ENCODE data around the gene FAM124A. TPM values are rescaled to one million over a fixed set of nuclear protein-coding genes. Genes with fewer than 3 reads are reported as not detected.

The FAM124A gene
- total and polyA plus RNA-seq, 10 of the 15 experiments (the other 5 are each of a cell fraction or from before 2014, with no cell fraction given) = not detected

DNA sequence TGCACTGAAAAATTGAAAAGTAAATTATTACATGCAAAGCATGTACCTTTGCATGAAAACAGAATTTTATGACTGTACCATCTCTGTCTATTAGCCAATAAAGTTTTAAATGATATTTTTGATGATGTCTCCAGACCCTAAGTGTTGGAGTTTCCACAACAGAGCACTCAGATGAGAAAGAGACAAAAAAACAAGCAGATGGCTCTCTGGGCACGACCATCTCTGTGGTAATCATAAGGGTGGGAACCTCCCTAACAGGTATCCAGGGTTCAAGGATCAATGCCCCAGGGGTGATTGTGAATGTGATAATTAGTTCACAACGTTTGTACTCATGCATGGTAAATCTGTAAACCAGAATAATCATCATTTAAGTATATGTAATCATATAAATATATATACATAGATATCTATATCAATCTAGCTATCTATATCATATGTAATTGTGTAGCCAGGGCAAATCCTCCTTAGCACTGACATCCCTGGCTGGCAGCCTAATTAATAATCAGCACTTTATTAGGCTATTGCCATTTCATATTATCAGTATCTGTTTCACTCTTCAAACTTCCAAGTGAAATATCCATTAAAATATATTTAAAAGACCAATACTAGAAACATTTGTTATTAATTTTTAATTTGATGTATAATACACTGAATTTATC lies 41.2 kb upstream of the FAM124A start:
- Histone ChIP-seq H3K9ac (ENCODE audit: control insufficient read depth, insufficient read depth, low read length) (no peak overlapping the region), H3K9me3 (replicated peaks; ENCODE audit: control insufficient read depth, insufficient read depth, low read length) (no peaks in the 10 kb centered on the region), H3K27me3 (replicated peaks in 1 of 2; ENCODE audit: control insufficient read depth in 2 of 2, insufficient read depth in 2 of 2, low read length in 1 of 2) (no peaks in the 10 kb centered on the region), H4K20me1 (ENCODE audit: control insufficient read depth, insufficient read depth) (no peaks in the 10 kb centered on the region), H3K4me1 (ENCODE audit: control insufficient read depth, insufficient read depth, low read length) (no peaks in the 10 kb centered on the region), H3K27ac (ENCODE audit: control insufficient read depth, insufficient read depth) (no peak overlapping the region), H3K4me3 (no peak overlapping the region), H3K4me2 (ENCODE audit: control insufficient read depth, insufficient read depth) (no peak overlapping the region), H2AFZ (ENCODE audit: control insufficient read depth, low read depth, low read length) (no peak overlapping the region), H3K79me2 (ENCODE audit: control insufficient read depth, insufficient read depth, low read length) (no peaks in the 10 kb centered on the region), H3K36me3 (ENCODE audit: control insufficient read depth in 2 of 2, insufficient read depth in 2 of 2, low read length in 1 of 2) (no peaks in the 10 kb centered on the region)
- TF ChIP-seq RFX5 (IDR thresholded peaks at IDR 0.05; ENCODE audit: low read depth, low read length) = no peak
- TF ChIP-seq, protein P1, sequence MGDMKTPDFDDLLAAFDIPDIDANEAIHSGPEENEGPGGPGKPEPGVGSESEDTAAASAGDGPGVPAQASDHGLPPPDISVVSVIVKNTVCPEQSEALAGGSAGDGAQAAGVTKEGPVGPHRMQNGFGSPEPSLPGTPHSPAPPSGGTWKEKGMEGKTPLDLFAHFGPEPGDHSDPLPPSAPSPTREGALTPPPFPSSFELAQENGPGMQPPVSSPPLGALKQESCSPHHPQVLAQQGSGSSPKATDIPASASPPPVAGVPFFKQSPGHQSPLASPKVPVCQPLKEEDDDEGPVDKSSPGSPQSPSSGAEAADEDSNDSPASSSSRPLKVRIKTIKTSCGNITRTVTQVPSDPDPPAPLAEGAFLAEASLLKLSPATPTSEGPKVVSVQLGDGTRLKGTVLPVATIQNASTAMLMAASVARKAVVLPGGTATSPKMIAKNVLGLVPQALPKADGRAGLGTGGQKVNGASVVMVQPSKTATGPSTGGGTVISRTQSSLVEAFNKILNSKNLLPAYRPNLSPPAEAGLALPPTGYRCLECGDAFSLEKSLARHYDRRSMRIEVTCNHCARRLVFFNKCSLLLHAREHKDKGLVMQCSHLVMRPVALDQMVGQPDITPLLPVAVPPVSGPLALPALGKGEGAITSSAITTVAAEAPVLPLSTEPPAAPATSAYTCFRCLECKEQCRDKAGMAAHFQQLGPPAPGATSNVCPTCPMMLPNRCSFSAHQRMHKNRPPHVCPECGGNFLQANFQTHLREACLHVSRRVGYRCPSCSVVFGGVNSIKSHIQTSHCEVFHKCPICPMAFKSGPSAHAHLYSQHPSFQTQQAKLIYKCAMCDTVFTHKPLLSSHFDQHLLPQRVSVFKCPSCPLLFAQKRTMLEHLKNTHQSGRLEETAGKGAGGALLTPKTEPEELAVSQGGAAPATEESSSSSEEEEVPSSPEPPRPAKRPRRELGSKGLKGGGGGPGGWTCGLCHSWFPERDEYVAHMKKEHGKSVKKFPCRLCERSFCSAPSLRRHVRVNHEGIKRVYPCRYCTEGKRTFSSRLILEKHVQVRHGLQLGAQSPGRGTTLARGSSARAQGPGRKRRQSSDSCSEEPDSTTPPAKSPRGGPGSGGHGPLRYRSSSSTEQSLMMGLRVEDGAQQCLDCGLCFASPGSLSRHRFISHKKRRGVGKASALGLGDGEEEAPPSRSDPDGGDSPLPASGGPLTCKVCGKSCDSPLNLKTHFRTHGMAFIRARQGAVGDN (IDR thresholded peaks at IDR 0.05) = no peak
- no peak for TF ChIP-seq RB1 (IDR thresholded peaks at IDR 0.05; ENCODE audit: borderline replicate concordance)
- TF ChIP-seq, protein P2, sequence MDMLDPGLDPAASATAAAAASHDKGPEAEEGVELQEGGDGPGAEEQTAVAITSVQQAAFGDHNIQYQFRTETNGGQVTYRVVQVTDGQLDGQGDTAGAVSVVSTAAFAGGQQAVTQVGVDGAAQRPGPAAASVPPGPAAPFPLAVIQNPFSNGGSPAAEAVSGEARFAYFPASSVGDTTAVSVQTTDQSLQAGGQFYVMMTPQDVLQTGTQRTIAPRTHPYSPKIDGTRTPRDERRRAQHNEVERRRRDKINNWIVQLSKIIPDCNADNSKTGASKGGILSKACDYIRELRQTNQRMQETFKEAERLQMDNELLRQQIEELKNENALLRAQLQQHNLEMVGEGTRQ (IDR thresholded peaks at IDR 0.05; ENCODE audit: borderline replicate concordance, low read depth, low read length) = no peak
- TF ChIP-seq RCOR1 (conservative IDR thresholded peaks at IDR 0.05; ENCODE audit: low read depth, low read length) = no peak
- no peak for TF ChIP-seq TCF7 (IDR thresholded peaks at IDR 0.05; ENCODE audit: borderline replicate concordance)
- no peak for TF ChIP-seq FOS (IDR thresholded peaks at IDR 0.05; ENCODE audit: borderline replicate concordance, extremely low read depth, insufficient read length)
- no peak for TF ChIP-seq KLF5 (IDR thresholded peaks at IDR 0.05; ENCODE audit: partially characterized antibody)
- TF ChIP-seq POU2F2 (IDR thresholded peaks at IDR 0.05; ENCODE audit: borderline replicate concordance, low read depth, low read length) = no peak
- TF ChIP-seq NBN (IDR thresholded peaks at IDR 0.05) = no peak
- no peak for TF ChIP-seq IKZF1 (conservative IDR thresholded peaks at IDR 0.05)
- no peak for TF ChIP-seq SREBF2 (IDR thresholded peaks at IDR 0.05; ENCODE audit: low read length)
- no peak for FAIRE-seq
- WGBS (ENCODE audit: insufficient coverage, insufficient replicate concordance, low lambda C conversion rate, missing lambda C conversion rate) = 2% methylated on average over 2 of the region's 2 CpGs
- DNase-seq (ENCODE audit: low read depth, low spot score) = no peak
- CTCF ChIA-PET = no interaction called here
- BruUV-seq (replicated peaks) = no TSS peak
- in situ Hi-C loops (cut with MboI) = no loop called here
- POLR2A ChIA-PET = no interaction called here
- RAD21 ChIA-PET (ENCODE audit: unreplicated experiment) = no interaction called here
- intact Hi-C loops (cut with micrococcal nuclease; ENCODE audit: unreplicated experiment) = no loop called here
- SMC1A ChIA-PET (ENCODE audit: uncharacterized antibody, unreplicated experiment) = no interaction called here
- ATAC-seq = no peak

All from GM12878 (cell line).